Hepatocyte (in vitro differentiated cells): ENCODE data around the gene SEMA5B. TPM values are rescaled to one million over a fixed set of nuclear protein-coding genes. Genes with fewer than 3 reads are reported as not detected.

Experiments used
- DNase-seq: peaks from one replicate; pipeline ENCODE4 v3.0.0-alpha.2; 2016; ENCODE audit warnings: low spot score
- H2AFZ ChIP-seq: fragments of 200-600 bp; sonication (generic); 2 replicates; pipeline ENCODE4 v1.6.0; 2016; ENCODE audit warnings: antibody characterized with exemption, mild to moderate bottlenecking
- H3K27ac ChIP-seq: fragments of 200-600 bp; sonication (generic); 2 replicates; pipeline ENCODE4 v1.5.1; 2016; ENCODE audit warnings: mild to moderate bottlenecking
- H3K27me3 ChIP-seq: fragments of 200-600 bp; sonication (generic); 2 replicates; pipeline ENCODE4 v1.6.1; 2016
- H3K36me3 ChIP-seq: fragments of 200-600 bp; sonication (generic); replicated peaks from 2 replicates; pipeline ENCODE4 v1.5.1; 2016; ENCODE audit warnings: low read depth; ENCODE audit not compliant: insufficient read depth
- H3K4me1 ChIP-seq: fragments of 200-600 bp; sonication (generic); 2 replicates; pipeline ENCODE4 v1.5.1; 2016; ENCODE audit warnings: mild to moderate bottlenecking, moderate library complexity; ENCODE audit not compliant: insufficient read depth
- H3K4me2 ChIP-seq: fragments of 200-600 bp; sonication (generic); 2 replicates; pipeline ENCODE4 v1.6.0; 2016
- H3K4me3 ChIP-seq: fragments of 200-600 bp; sonication (generic); 2 replicates; pipeline ENCODE4 v1.5.1; 2016; ENCODE audit warnings: mild to moderate bottlenecking
- H3K79me2 ChIP-seq: fragments of 200-600 bp; sonication (generic); 2 replicates; pipeline ENCODE4 v1.6.0; 2017; ENCODE audit warnings: mild to moderate bottlenecking
- H3K9me2 ChIP-seq: fragments of 200-600 bp; sonication (generic); replicated peaks from 2 replicates; pipeline ENCODE4 v1.6.0; 2017; ENCODE audit warnings: mild to moderate bottlenecking; ENCODE audit not compliant: insufficient read depth
- H3K9me3 ChIP-seq: fragments of 200-600 bp; sonication (generic); 2 replicates; pipeline ENCODE4 v1.5.1; 2016; ENCODE audit warnings: low read depth, mild to moderate bottlenecking
- H4K20me1 ChIP-seq: fragments of 200-600 bp; sonication (generic); 2 replicates; pipeline ENCODE4 v1.6.0; 2016; ENCODE audit warnings: mild to moderate bottlenecking; ENCODE audit not compliant: insufficient read depth, poor library complexity, severe bottlenecking
- CTCF ChIP-seq: fragments of 200-600 bp; sonication (generic); IDR thresholded peaks from 2 replicates; pipeline ENCODE4 v1.5.1; 2016; ENCODE audit warnings: antibody characterized with exemption, mild to moderate bottlenecking; ENCODE audit not compliant: poor library complexity
- EZH2 ChIP-seq: fragments of 200-600 bp; sonication (generic); IDR thresholded peaks from 2 replicates; pipeline ENCODE4 v1.6.1; 2016; ENCODE audit warnings: antibody characterized with exemption, mild to moderate bottlenecking, borderline replicate concordance
- EZH2phosphoT487 ChIP-seq: fragments of 200-600 bp; sonication (generic); IDR thresholded peaks from one replicate; pipeline ENCODE4 v1.6.1; 2018; ENCODE audit warnings: antibody characterized with exemption, mild to moderate bottlenecking, low read depth, moderate library complexity; ENCODE audit not compliant: unreplicated experiment, severe bottlenecking
- WGBS: methylation state at CpG from one replicate; pipeline ENCODE4 v1.1.6; 2016; ENCODE audit warnings: low lambda C conversion rate; ENCODE audit errors: missing lambda C conversion rate; 5-methylcytosine and 5-hydroxymethylcytosine counted together
- polyA plus RNA-seq: library from polyadenylated mRNA; unstranded; fragments of >200 nt; fragmentation: Nextera tagmentation; extraction: Ambion mirVana; gene quantifications from 2 replicates; pipeline ENCODE4 v1.2.1, GENCODE V29; 2016
- total RNA-seq: library from RNA; depleted of rRNA; stranded (reverse); fragments of >200 nt; gene quantifications from 2 replicates; pipeline ENCODE4 v1.2.3, GENCODE V29; 2014

The SEMA5B gene
- total and polyA plus RNA-seq, 2 experiments from 2014 or later, result 1.4 to 4.2 TPM

DNA sequence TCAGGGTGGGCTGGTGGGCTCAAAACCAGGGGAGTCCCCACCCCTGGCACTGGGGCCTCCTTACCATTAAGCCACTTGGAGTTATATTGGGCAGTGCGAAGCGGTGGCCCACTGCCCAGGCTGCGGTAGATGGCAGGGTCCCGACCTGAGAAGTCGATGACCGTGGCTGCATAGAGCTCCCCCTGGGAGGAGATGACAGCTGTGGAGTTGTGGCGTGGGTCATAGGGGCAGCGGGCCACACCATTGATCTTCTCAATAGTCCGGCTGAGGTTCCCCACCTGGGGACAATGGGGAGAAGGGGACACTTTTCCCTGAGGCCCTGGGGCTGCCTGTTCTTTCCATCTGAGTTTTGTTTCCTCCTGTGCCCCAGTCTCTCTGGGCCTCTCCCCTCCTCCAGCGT, 99.8 kb downstream of the SEMA5B start:
- no peak overlapping the region for H3K27ac ChIP-seq
- peaks cover 19% of the 10 kb centered on the region for H3K27me3 ChIP-seq
- TF ChIP-seq EZH2, result no peak
- TF ChIP-seq EZH2phosphoT487, result no peak
- TF ChIP-seq CTCF, result no peak
- no peak overlapping the region for H3K4me2 ChIP-seq
- peaks cover 6% of the 10 kb centered on the region for H3K4me1 ChIP-seq
- no peaks in the 10 kb centered on the region for H3K79me2 ChIP-seq
- H3K4me3 ChIP-seq, result no peak overlapping the region
- no peak for DNase-seq
- H3K36me3 ChIP-seq, result no peaks in the 10 kb centered on the region
- H4K20me1 ChIP-seq, result no peaks in the 10 kb centered on the region
- no peaks in the 10 kb centered on the region for H3K9me3 ChIP-seq
- WGBS, result 96% methylated on average over 9 of the region's 10 CpGs
- no peak overlapping the region for H2AFZ ChIP-seq
- no peaks in the 10 kb centered on the region for H3K9me2 ChIP-seq

DNA sequence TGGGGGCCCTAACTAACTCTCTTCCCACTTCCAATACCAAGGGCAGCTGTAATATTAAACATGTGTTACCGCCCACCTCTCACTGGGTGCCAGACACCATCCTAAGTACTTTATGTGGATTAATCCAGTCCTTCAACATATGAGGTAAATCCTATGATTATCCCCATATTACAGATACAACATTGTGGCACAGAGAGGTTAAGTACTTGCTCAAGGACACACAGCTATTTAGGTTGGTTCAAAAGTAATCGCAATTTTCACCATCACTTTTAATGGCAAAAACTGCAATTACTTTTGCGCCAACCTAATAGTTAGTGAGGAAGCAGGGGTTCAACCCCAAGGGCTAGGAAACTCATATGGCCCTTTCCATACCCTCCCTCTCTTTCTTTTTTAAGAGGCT, 100.8 kb downstream of the SEMA5B start:
- WGBS, result 97% methylated on average over 3 of the region's 3 CpGs
- no peak overlapping the region for H3K4me3 ChIP-seq
- TF ChIP-seq CTCF, result no peak
- TF ChIP-seq EZH2, result no peak
- TF ChIP-seq EZH2phosphoT487, result no peak
- no peaks in the 10 kb centered on the region for H3K9me2 ChIP-seq
- no peaks in the 10 kb centered on the region for H3K9me3 ChIP-seq
- H3K27ac ChIP-seq, result no peak overlapping the region
- peaks cover 9% of the 10 kb centered on the region for H3K4me1 ChIP-seq
- no peaks in the 10 kb centered on the region for H4K20me1 ChIP-seq
- DNase-seq, result no peak
- no peak overlapping the region for H2AFZ ChIP-seq
- H3K79me2 ChIP-seq, result no peaks in the 10 kb centered on the region
- no peaks in the 10 kb centered on the region for H3K36me3 ChIP-seq
- peaks cover 28% of the 10 kb centered on the region for H3K27me3 ChIP-seq
- H3K4me2 ChIP-seq, result no peak overlapping the region

GRCh38 chr3:122926322-122926721, 101.2 kb downstream of the SEMA5B start:
- TF ChIP-seq CTCF (no peak), EZH2phosphoT487 (no peak), EZH2 (no peak)
- H3K4me3 ChIP-seq, result no peak overlapping the region
- peaks cover 33% of the 10 kb centered on the region for H3K27me3 ChIP-seq

DNA sequence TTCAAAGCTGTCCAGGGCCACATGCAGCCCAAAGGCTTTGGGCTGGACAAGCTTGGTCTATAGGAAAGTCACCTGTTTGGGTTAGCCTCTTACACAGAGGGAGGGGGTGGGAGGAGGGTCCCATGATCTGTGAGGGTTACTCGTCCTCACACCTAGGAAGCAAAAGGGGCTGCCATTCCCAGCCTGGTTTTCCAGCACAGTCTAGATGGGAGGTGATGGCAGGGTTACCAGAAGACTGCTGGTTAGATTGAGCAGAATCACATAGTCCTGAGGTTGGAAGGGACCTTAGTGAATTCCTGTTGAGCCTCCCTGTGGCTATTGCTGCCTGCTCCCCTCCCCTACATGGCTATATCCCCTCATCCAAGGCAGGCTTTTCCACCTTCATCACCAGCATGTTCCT, 101.8 kb downstream of the SEMA5B start:
- Histone ChIP-seq H3K36me3 (no peaks in the 10 kb centered on the region), H3K9me2 (no peaks in the 10 kb centered on the region), H3K4me2 (no peak overlapping the region), H2AFZ (no peak overlapping the region), H3K27me3 (peaks cover 38% of the 10 kb centered on the region), H3K79me2 (no peaks in the 10 kb centered on the region), H4K20me1 (no peaks in the 10 kb centered on the region), H3K9me3 (no peaks in the 10 kb centered on the region), H3K4me3 (no peak overlapping the region), H3K27ac (no peak overlapping the region), H3K4me1 (peaks cover 7% of the 10 kb centered on the region)
- no peak for DNase-seq
- 100% methylated on average over 1 of the region's 1 CpG for WGBS
- TF ChIP-seq CTCF, result no peak
- TF ChIP-seq EZH2phosphoT487, result no peak
- TF ChIP-seq EZH2, result no peak

More at GRCh38 chr3:122926322-122926721, 101.2 kb downstream of the SEMA5B start:
- Histone ChIP-seq H3K36me3 (no peaks in the 10 kb centered on the region), H3K79me2 (no peaks in the 10 kb centered on the region), H3K4me2 (no peak overlapping the region), H3K4me1 (peaks cover 7% of the 10 kb centered on the region), H2AFZ (no peak overlapping the region), H3K9me2 (no peaks in the 10 kb centered on the region), H4K20me1 (no peaks in the 10 kb centered on the region), H3K9me3 (no peaks in the 10 kb centered on the region), H3K27ac (no peak overlapping the region)
- no peak for DNase-seq
- 93% methylated on average over 19 of the region's 20 CpGs for WGBS
